Activated T-cell treated with anti-CD3 and anti-CD28 coated beads, Interleukin-2, amount 50 U/mL, for 48 hours (primary cell): ENCODE data around the gene IL1RAPL1.

Experiments
- DNase-seq, 2 experiments: peaks; one replicate each; pipeline ENCODE4 v3.0.0-alpha.2; 2020

Gene IL1RAPL1

DNA sequence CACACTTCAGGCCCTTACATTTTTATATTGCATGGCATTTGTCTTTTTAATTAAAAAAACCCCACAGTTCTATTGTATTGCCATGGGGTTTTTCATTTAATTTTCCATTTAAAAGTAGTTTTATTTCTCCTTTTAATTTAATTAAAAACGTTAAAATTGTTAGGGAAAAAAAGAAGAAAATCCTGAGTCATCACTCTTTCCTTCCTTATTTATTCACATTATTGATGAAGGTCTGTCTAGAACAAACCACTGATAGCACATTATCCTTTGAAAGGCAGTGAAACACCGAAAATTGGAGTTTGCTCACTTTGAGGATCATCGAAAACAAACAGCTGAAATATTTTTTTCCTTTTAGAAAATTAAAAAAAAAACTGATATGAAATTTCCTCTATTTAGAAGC lies 868.5 kb downstream of the IL1RAPL1 start:
- DNase-seq = no peak

DNA sequence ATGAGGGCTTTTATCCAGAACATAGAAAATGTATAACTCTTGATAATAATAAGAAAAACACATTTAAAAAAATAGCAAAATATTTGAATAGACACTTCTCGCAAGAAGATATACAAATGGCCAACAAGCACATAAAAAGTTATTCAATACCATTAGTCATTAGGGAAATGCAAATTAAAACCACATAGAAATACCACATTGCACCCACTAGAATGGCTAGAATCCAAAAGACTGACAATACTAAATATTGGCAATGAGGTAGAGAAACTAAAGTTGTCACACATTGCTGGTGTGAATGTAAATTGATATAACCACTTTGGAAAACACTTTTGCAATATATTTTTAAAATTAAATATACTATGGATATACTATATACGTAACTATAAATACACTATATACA lies 873.8 kb downstream of the IL1RAPL1 start:
- no peak for DNase-seq

DNA sequence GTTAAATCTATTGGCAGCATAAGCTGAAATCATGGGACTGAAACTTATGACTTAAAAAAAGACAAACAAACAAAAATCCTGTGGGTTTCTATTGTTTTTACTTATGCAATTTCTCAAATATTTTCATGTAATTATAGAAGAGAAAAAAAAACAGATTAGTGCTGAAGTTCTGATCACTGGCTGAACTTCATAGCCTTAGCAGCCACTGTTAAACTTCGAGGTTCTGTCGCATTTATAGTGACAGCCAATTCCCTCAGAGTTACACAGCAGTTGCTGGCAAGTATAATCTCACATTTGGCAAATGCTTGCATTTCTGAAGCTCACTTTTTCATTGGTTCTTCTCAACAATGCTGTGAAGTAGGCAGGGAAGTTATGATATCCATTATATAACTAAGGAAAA lies 879.2 kb downstream of the IL1RAPL1 start:
- DNase-seq = no peak

DNA sequence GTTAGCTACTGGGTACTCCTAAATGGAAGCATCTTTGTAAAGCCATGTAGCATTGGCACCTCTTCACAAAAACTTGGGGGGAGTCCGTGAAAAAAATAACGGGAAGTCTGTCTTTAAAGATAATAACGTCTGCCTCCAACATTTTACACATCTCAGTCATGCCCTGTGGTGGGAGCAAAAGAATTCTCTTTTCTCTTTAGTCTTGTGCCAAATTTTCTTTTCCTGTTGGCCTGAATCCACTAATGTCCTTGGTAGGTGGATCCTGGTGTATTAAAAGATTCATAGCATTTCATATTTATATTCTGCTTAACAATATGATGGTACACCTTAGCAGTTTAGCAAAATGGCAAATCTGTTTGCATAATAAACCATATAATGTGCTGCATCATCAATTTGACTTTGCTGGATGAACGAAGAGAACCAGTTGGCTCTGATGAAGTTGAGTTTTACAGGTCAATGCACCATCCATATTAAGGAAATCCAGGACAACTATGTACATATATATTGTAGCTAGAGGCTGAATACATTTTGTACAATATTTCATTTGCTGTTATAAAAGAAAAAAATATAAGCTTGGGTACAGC lies 881.8 kb downstream of the IL1RAPL1 start:
- no peak for DNase-seq

DNA sequence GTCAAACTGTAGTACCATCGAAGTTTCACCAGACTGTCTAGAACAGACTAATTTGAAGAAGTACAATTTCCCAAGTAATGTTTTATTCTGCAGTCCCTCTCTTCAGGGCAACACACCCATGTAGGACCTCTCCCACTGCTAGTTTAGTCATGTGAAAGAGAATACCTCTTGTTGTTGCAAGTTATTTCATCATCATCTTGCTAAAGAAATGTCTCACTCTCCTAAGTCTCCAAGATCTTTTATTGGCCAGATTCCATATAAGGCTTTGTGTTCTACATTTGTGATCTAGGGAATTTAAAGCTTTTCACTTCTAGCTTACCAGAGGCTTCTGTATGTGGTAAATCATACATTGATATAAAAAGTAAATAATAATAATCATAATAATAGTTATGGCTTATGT lies 882.8 kb downstream of the IL1RAPL1 start:
- DNase-seq = no peak

DNA sequence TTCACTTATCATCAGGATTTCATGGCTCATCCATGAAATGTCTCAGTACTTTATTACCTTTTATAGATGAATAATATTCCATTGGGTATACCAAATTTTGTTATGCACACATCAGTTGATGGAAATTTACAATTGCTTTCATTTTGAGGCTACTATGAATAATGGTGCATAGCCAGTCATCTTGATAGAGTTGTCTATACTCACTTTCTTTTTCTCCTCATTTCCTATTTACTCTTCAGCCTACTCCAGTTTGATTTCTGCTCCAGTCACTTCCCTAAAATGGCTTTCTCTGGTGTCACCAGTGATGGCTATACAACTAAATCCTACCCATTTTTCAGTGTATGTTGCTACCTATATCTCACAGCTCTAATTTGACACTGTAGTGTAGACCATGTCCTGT lies 884.6 kb downstream of the IL1RAPL1 start:
- no peak for DNase-seq

DNA sequence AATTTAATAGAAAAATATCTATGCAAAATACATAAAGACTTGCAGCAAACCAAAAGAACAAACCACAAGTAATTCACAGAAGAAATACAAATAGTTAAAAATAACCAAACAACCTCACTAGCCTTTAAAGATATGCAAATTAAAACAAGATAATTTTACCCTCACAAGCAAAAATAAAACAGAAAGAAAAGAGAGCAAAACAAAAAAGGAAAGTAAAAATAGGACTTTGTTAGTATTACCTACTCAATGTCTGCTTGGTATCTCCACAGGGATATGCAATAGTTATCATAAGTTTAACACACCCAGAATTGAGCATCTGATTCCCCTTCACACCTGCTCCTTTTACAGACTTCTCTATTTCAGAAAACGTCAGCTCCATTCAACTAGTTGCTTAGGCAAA lies 890.6 kb downstream of the IL1RAPL1 start:
- DNase-seq = no peak

DNA sequence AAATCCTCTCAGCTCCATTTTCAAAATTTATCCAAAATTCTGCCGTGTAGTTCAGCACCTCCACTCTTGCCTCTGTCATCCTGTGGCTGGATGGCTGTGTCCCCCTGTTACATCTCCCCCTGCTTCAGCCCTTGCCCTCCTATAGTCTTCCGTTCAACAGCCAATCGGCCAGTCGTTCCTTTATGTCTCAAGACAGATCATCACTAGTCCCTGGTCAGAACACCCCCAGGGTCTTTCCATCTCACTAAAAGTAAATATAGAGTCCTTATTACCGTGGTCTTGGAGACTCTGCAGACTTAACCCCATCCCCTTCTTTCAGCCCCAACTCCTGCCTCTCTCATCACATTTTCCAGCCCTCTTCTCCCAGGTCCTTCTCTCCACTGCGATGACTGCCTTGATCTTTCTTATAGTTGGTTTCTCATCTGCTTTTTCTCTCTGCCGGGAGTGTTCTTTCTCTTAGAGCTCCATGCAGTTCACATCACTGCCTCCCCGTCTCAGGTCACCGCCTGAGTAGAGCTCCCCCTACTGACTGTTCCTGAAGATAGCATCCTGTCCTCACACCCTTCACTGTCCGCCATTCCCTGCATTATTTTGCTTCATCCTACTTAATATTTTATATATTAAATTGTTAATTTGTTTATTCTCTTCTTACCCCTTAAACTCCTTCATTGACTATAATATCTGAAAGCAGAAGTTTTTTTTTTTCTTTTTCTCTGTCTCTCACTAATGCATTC lies 891.3 kb downstream of the IL1RAPL1 start:
- no peak for DNase-seq

DNA sequence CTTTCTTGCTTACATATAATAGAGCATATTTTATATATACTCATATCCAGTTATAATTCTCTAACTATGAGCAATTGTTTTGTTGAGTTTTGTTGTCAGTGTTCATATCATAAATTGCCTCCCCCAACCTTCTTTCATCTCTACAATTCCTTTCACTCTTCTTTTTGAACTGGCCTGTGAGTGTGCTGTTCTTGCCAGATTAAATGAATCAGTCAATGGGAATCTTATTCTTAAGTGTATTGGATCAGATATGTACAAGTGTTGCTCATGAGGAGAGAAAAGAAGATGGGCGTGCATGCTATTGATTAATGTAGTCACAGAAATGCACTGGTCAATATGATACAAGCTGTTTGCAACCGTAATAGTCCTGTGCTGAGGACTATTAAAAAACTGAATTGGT lies 900.0 kb downstream of the IL1RAPL1 start:
- no peak for DNase-seq

DNA sequence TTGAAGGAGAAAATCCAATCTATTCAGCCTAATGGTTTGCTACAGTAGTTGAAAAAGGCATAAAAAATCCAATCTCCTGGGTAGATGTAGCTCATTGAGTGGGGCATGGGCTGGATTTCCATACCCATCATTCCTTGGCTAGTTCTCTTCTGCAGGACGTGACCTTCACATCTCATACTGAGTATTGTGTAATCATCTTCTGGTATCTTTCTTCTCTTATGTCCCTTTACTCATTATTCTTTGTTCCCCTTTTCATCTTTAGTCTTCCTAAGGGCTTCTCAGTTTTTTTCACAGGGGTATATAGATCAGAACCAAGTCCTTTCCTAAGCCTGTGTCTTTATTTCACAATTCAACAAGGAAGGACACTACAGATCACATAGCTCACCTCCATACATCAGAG lies 900.5 kb downstream of the IL1RAPL1 start:
- DNase-seq = no peak

DNA sequence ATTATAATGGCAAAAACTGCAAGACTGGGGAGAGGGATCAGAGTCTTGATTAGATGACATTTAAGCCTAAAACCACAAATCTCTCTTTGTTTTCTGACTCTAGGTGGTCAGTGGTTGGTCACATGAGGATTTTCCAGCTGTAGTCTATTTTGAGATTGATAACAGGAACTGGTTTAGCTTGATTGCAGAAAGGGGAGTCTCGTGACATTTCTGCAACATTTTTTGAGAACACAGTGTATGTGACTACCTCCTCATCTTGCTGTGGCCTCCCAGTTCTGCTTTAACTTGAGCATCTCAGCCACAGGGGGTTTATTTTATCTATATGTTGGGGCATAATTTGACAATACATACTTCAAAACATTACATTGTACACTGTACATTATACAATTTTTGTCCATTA lies 901.7 kb downstream of the IL1RAPL1 start:
- no peak for DNase-seq

DNA sequence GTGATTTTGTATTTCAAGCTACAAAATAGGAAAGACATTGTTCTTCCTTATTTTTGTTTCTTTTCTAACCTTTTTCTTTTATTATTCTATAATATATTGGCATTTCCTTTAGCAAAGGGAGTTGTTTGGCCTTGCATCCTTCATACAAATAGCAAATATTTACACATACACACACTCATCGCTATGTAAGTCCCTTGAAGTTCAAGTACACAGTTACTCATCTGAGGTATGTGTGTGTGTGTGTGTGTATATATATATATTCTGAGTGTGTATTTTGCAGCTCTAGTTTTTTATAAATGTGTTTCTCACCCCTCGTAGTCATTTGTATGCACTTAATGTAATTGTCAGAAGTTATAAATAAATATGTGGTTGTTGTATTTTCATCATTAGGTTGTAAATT lies 903.4 kb downstream of the IL1RAPL1 start:
- no peak for DNase-seq

DNA sequence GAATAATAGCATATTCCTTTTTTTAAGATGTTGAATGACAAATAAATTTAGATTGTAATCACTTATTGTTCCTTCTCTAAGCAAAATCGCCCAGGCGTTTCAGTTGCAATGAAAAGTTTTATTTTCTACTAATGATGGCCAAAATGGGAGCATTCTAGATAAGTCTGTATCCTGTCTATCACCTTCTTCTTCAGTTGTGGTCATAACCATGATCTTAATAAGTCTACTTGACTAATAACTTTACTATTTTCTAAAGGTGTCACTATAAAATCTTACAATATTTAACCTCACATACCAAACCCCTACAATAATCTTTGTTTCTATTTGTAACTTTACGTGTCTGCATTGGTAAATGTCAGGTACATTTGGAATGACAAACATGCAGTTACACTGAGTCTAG lies 904.4 kb downstream of the IL1RAPL1 start:
- no peak for DNase-seq

DNA sequence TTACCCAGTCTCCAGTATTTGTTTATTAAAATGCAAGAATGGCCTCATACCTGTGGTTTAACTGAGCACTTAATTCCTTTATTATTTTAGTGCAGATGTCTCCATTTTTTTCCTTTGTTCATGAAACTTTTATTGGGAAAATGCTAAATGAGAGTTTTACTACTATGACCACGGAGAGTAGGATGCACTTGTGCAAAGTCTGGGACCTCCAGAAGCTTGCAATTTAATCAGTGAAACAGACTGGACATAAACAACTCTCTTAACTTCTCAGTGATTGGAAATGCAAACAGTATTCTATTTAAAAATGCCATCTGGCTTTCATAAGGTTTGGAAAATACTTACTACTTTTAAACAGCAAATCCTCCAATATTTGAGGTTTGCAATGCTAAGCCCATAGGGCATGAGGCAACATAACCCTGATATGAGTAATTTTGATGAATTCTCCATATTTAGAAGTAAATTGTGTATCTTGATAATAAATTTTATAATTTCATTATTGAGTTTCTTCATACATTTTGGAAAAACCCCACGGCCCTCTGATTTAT lies 909.5 kb downstream of the IL1RAPL1 start:
- no peak for DNase-seq

DNA sequence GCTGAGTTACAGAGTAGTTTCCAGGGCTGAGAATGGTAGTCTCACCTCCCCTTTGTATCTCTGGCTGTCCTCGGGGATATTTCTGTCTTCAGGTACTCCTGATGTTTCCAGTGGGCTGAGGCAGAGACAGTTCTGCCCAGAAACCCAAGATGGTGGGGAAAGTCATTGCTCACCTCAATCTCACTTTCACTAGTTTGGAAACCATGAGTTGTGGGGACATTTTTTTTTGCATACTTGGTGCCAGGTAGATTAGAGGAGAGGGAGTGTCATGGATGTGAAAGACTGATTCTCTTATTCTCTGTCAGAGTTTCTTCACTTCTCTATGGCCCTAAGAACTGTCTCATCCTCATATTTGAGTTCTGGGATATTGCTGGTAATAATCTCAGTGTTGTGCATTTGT lies 919.5 kb downstream of the IL1RAPL1 start:
- DNase-seq = no peak

DNA sequence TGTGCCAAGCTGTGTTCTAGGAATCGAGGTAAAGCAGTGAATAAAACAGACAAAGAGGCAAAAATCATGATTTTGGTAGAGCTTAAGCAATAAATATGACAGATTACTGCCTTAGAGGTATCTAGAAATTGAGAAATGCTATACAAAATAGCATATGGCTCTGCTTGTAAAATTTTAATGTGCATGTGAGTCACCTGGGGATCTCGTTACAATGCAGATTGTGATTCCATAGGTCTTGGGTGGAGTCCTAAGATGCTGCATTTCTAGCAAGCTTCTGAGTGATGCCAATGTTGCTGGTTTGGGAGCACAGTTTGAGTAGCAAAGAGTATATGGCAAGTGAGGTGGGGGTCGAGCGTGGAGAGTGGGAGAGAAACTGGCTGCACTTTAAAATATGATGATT lies 930.9 kb downstream of the IL1RAPL1 start:
- DNase-seq = no peak

DNA sequence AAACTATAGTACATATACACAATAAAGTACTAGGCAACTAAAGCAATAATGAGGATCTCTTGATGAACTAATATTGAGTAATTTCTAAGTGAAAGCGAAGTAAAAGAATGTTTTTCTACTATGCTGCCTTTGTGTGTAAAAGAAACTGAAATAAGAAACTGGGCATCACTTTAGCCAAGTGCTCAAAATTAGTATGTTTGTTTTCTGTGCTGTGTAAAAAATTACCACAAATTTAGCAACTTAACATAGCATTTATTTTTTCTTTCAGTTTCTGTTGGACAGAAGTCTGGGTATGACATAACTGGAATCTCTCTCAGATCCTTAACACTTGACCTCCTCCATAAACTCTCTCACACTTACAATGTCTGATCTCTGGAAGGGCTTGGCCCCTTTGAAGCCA lies 941.0 kb downstream of the IL1RAPL1 start:
- no peak for DNase-seq

DNA sequence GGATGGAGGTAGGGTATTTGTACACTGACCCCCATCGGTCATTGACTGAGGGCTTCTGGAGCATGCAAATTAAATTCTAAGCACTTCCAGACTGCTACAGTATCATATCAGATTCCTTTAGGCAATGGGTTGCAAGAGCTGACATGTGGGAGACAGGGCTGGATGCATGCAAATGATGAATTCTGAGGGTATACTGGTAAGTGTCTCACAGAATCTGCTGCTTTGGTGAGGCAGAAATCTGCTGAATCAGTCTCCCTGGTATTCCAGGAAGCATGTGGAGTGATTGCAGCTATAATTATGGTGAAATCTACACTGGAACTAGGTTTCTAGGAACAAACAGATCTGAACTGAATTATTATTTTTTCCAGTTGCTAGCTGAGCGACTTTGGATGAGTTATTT lies 943.3 kb downstream of the IL1RAPL1 start:
- DNase-seq = no peak

DNA sequence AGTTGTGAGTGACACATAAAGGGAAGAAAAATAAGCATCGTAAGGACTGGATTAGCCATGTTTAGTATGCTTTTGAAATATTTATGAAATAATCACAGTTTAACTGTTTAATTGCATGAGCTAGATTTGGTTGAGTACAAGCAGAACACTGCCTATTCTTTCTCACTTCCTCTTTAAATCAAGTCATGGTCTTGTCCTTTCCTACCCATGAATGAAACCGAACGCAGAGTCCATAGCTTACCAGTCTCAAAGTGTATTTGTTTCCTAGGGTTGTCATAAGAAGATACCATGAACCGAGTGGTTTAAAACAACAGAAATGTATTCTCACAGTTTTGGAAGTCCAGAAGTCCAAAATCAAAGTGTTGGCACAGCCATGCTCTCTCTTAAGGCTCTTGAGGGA lies 944.1 kb downstream of the IL1RAPL1 start:
- DNase-seq = no peak

DNA sequence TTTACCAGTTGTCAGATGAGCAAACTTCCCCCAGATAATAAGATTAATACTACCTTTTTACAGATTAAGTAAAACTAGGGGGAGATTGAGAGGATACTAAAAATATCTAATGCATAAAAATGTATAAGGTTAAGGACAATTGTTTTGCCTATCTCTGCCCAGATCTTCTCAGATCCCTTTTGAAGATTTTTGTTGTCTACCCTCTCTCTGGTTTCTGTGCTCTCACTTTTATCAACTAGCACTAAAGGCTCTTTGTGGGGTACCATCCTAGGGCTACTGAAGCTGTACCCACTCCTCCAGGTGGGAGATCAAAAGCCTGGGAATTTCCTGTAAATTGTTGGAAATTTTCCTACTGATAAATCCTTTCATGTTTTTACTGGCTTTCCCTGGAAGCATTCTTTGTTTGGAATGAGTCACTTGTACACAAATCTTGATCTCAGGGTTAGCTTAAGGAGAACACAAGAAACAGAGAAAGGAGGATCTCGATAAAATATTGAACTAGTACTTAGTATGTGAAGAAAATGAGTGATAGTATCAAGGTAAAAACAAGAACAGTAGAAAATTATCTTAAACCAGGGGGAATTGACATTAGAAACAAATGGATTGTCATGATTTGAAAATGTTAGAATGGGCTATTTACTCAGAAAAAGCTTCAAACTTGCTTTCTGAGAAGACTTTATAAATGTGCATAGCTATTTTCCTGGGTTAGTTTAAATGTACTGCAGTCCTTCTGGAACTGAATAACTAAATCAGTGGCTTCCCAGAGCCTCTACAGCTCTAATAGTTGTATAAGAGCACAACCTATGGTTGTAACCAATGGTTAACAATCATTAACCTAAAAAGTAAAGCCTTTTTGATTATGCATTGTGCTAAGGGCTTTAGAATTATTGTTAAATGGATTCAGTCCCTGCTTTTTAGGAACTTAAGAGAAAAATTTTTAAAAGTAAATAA lies 948.2 kb downstream of the IL1RAPL1 start:
- no peak for DNase-seq

DNA sequence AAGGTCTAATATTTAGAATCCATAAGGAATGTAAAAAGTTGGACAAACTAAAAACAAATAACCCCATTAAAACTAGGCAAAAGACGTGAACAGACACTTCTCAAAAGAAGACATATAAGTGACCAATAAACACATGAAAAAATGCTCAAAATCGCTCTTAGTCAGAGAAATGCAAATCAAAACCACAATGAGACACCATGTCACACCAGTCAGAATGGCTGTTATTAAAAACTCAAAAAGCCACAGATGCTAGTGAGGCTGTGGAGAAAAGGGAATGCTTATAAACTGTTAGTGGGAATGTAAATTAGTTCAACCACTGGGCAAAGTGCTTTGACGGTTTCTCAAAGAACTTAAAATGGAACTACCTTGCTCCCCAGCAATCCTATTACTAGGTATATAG lies 953.8 kb downstream of the IL1RAPL1 start:
- DNase-seq = no peak

DNA sequence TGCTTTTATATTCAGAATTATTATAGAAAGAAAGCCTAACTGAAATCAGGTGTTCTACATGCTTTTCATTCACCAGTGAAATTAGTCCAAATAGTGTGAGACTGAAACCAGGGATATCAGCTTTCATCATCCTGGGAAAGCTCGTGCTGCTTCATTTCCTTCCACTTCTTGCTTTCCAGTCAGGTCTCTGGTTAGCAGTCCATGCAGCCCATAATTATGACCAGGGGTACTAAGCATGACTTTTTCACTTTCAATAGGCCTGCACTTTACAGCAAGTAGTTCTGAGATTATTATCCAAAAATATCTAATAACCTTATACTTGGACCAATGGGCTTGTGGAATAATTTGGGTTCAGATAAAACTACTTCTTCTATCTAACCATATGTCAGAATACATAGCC lies 954.9 kb downstream of the IL1RAPL1 start:
- no peak for DNase-seq

DNA sequence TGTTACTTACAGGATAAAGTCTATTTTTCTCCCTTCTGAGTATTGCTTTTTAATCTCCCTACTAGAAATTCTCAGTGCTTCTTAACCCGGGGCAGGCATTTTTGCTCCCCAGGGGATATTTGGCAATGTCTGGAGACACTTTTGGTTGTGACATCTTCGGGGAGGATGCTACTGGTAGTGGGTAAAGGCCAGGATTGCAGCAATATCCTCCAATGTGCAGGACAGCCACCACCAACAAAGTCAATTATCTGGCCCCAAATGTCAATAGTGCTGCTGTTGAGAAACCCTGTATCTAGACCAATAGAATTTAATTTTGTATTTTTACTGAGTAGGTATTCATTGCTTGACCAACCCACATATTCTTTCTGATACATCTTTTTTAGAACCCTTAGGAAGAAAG lies 958.6 kb downstream of the IL1RAPL1 start:
- DNase-seq = no peak

DNA sequence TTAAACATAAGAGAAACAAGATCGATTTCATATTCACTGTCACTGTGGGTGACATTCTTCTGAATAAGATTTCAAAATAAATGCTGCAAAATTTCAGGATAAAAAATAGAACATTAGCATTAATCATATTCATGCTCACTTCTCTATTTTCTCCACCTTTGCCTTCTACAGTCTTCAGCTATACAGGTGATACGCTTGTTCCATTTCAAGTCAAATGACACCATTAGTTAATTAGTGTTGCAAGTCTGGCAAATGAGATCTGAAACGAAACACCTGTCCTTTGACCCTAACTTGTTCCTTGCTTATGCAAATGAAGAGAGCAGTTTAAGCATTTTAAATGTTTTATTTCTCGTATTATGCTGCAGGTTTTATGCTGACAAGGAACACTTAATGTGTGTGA lies 960.6 kb downstream of the IL1RAPL1 start:
- DNase-seq = no peak
